Measurements from ENCODE around the gene ARAF.
"Not testable (repeated sequence)": the region's sequence is repeated elsewhere in the genome, so short reads cannot be mapped to it uniquely, and the experiment has no call there.

Gene ARAF

GRCh38 chrX:47597222-47597621 lies 36.2 kb downstream of the ARAF start:
- H3K4me3 ChIP-seq (ENCODE audit: low read depth, low read length) = no peak overlapping the region
- POLR2A ChIA-PET = interaction anchor here (0.6 kb wide), 1 partner anchor 62 kb away, joined by 3 read pairs; the partner anchor contains the start of gene UXT
- no peaks in the 10 kb centered on the region for H3K36me3 ChIP-seq (ENCODE audit: control insufficient read depth in 2 of 2, insufficient read depth in 1 of 2, low read length in 2 of 2)
- CTCF ChIA-PET = no interaction called here
- H3K27ac ChIP-seq (ENCODE audit: extremely low read depth, low read depth, low read length) = no peak overlapping the region
- no peaks in the 10 kb centered on the region; the same call in 1 of the 2 replicates for H3K9me3 ChIP-seq (ENCODE audit: control insufficient read depth, insufficient read depth, low read depth, low read length)
- no peaks in the 10 kb centered on the region for H3K4me1 ChIP-seq (ENCODE audit: control insufficient read depth, insufficient read depth, low read length)
- TF ChIP-seq SETDB1 (IDR thresholded peaks at IDR 0.05; ENCODE audit: insufficient read length, low read length) (peak; percentile 33), ZNF677 (tag by site-specific recombination; IDR thresholded peaks at IDR 0.05) (no peak), ZNF555 (tag by site-specific recombination; conservative IDR thresholded peaks at IDR 0.05) (no peak)

- POLR2A ChIA-PET; H3K4me3 ChIP-seq (ENCODE audit: low read depth, low read length); H3K4me1 ChIP-seq (ENCODE audit: control insufficient read depth, insufficient read depth, low read length); H3K27ac ChIP-seq (ENCODE audit: extremely low read depth, low read depth, low read length); H3K9me3 ChIP-seq (ENCODE audit: control insufficient read depth, insufficient read depth, low read depth, low read length); H3K36me3 ChIP-seq (ENCODE audit: control insufficient read depth in 2 of 2, insufficient read depth in 1 of 2, low read length in 2 of 2); CTCF ChIA-PET: not testable (repeated sequence)
- TF ChIP-seq ZNF121 (tag by site-specific recombination; IDR thresholded peaks at IDR 0.05) = peak; percentile 72; the same call in 1 of the 2 replicates
Observed at GRCh38 chrX:47603125-47603524, 42.1 kb downstream of the ARAF start.

- no peaks in the 10 kb centered on the region for H3K36me3 ChIP-seq (ENCODE audit: control insufficient read depth in 2 of 2, insufficient read depth in 1 of 2, low read length in 2 of 2)
- no peaks in the 10 kb centered on the region for H3K4me1 ChIP-seq (ENCODE audit: control insufficient read depth, insufficient read depth, low read length)
- no peaks in the 10 kb centered on the region for H3K9me3 ChIP-seq (ENCODE audit: control insufficient read depth, insufficient read depth, low read depth, low read length)
- CTCF ChIA-PET = interaction anchor here (0.6 kb wide), 1 partner anchor 230 kb away, joined by 5 read pairs; no protein-coding TSS in a partner anchor
- no peak for TF ChIP-seq ZNF266 (tag by site-specific recombination; IDR thresholded peaks at IDR 0.05; ENCODE audit: low read depth)
- no peak for TF ChIP-seq INSM2 (tag by site-specific recombination; IDR thresholded peaks at IDR 0.05)
- no peak for TF ChIP-seq ZNF544 (tag by site-specific recombination; IDR thresholded peaks at IDR 0.05)
- TF ChIP-seq ZNF169 (tag by site-specific recombination; IDR thresholded peaks at IDR 0.05) = no peak
- no peak for TF ChIP-seq ZNF114 (tag by site-specific recombination; IDR thresholded peaks at IDR 0.05)
- no peak for TF ChIP-seq ZSCAN16 (tag by site-specific recombination; IDR thresholded peaks at IDR 0.05)
- no peak for TF ChIP-seq ZNF221 (tag by site-specific recombination; IDR thresholded peaks at IDR 0.05; ENCODE audit: borderline replicate concordance)
- no peak for TF ChIP-seq ZFP41 (tag by site-specific recombination; IDR thresholded peaks at IDR 0.05; ENCODE audit: borderline replicate concordance)
- TF ChIP-seq SETDB1 (IDR thresholded peaks at IDR 0.05; ENCODE audit: insufficient read length, low read length) = no peak
- no peak for TF ChIP-seq ZNF692 (tag by site-specific recombination; IDR thresholded peaks at IDR 0.05)
- TF ChIP-seq ZNF214 (tag by site-specific recombination; IDR thresholded peaks at IDR 0.05; ENCODE audit: borderline replicate concordance) = no peak
- no peak for TF ChIP-seq ZNF791 (tag by site-specific recombination; IDR thresholded peaks at IDR 0.05)
- no peak for TF ChIP-seq KLF17 (tag by site-specific recombination; IDR thresholded peaks at IDR 0.05)
- TF ChIP-seq ZNF621 (tag by site-specific recombination; IDR thresholded peaks at IDR 0.05) = no peak
- no peak for TF ChIP-seq ZNF26 (tag by site-specific recombination; IDR thresholded peaks at IDR 0.05)
- TF ChIP-seq ZNF600 (tag by site-specific recombination; IDR thresholded peaks at IDR 0.05) = no peak
- no peak for TF ChIP-seq ZNF433 (tag by site-specific recombination; IDR thresholded peaks at IDR 0.05; ENCODE audit: low read depth)
- TF ChIP-seq ZBTB8A (tag by site-specific recombination; IDR thresholded peaks at IDR 0.05) = no peak
- TF ChIP-seq OSR2 (tag by site-specific recombination; IDR thresholded peaks at IDR 0.05) = no peak
- no peak for TF ChIP-seq ZBTB26 (tag by site-specific recombination; optimal IDR thresholded peaks at IDR 0.05)
- H3K27ac ChIP-seq (ENCODE audit: extremely low read depth, low read depth, low read length) = no peak overlapping the region
- POLR2A ChIA-PET = no interaction called here
- H3K4me3 ChIP-seq (ENCODE audit: low read depth, low read length) = no peak overlapping the region
Observed at GRCh38 chrX:47605024-47605423, 44.0 kb downstream of the ARAF start.
